K562 (cell line): ENCODE measurements around the gene HOXD13. TPM values are rescaled to one million over a fixed set of nuclear protein-coding genes. Genes with fewer than 3 reads are reported as not detected.

Experiments
- ATAC-seq: fragments of 200-7000 bp; cut with Tn5 transposase; 3 replicates; pipeline ENCODE4 v1.9.1; 2020; ENCODE audit warnings: moderate library complexity
- BruUV-seq: library from RNA; stranded (reverse); fragments of 400-500 nt; replicated peaks from 2 replicates; lab custom pipeline; 2021; lab: Mats Ljungman, UMichigan
- CTCF ChIA-PET: fragments of 300-600 bp; formaldehyde crosslinking; extraction: SDS; loops from one replicate; lab custom pipeline; 2021; ENCODE audit warnings: low intra/inter-chr PET ratio; lab: Yijun Ruan, JAX
- POLR2A ChIA-PET: fragments of 300-600, 350-650 bp; sonication (Branson Sonifier 250); formaldehyde crosslinking; extraction: SDS; loops from one replicate; lab custom pipeline; 2021; ENCODE audit warnings: antibody characterized with exemption, inconsistent platforms; lab: Yijun Ruan, JAX
- DNase-seq, 4 experiments: peaks; one replicate each; pipeline versions ENCODE4 v3.0.0 to v3.0.0-alpha.2; 2011 to 2018; ENCODE audit warnings: low spot score in 3 of 4, mixed read lengths in 3 of 4; ENCODE audit errors: extremely low read depth in 1 of 4
- FAIRE-seq: peaks from 2 replicates; lab custom pipeline; 2011; peaks lifted over from hg19 to GRCh38; lab: Jason Lieb, UNC
- H2AFZ ChIP-seq: 2 replicates; pipeline ENCODE4 v1.6.0; 2011; ENCODE audit warnings: low read depth, low read length, control low read depth, inconsistent platforms
- H3K27ac ChIP-seq: fragments of 200-600 bp; 3 replicates; pipeline ENCODE4 v1.8.0; 2011; ENCODE audit warnings: low read depth, mild to moderate bottlenecking, control low read depth, inconsistent platforms, low read length, moderate library complexity, mixed read lengths; ENCODE audit errors: extremely low read depth
- H3K27me3 ChIP-seq, 2 experiments: fragments of 300-600 bp in 1 of 2; 2 replicates in 1 of 2; 3 replicates in 1 of 2; pipeline versions ENCODE4 v1.6.0 to v1.8.0; 2011; ENCODE audit warnings: inconsistent platforms in 2 of 2, low read length in 2 of 2, mild to moderate bottlenecking in 1 of 2, mixed read lengths in 1 of 2, moderate library complexity in 1 of 2; ENCODE audit not compliant: control insufficient read depth in 2 of 2, insufficient read depth in 2 of 2
- H3K36me3 ChIP-seq: fragments of 300-600 bp; 3 replicates; pipeline ENCODE4 v1.8.0; 2011; ENCODE audit warnings: mild to moderate bottlenecking, low read length, inconsistent platforms; ENCODE audit not compliant: control insufficient read depth, insufficient read depth
- H3K4me1 ChIP-seq, 2 experiments: fragments of 200-600 bp in 1 of 2; replicated peaks in 1 of 2; 2 replicates in 1 of 2; 3 replicates in 1 of 2; pipeline versions ENCODE4 v1.5.1 to v1.8.0; 2011; ENCODE audit warnings: inconsistent platforms in 2 of 2, low read length in 2 of 2, mild to moderate bottlenecking in 1 of 2, mixed read lengths in 1 of 2, moderate library complexity in 1 of 2; ENCODE audit not compliant: control insufficient read depth in 2 of 2, insufficient read depth in 2 of 2
- H3K4me2 ChIP-seq: 2 replicates; pipeline ENCODE4 v1.6.1; 2011; ENCODE audit warnings: low read length, control low read depth, inconsistent platforms, mixed read lengths; ENCODE audit not compliant: insufficient read depth
- H3K4me3 ChIP-seq: fragments of 200-600 bp; sonication (generic), shearing (Covaris generic); 2 replicates; pipeline ENCODE4 v1.5.1; 2016; ENCODE audit warnings: control low read depth, inconsistent platforms
- H3K79me2 ChIP-seq: fragments of 200-600 bp; 3 replicates; pipeline ENCODE4 v1.8.0; 2011; ENCODE audit warnings: low read length, inconsistent platforms; ENCODE audit not compliant: control insufficient read depth, insufficient read depth
- H3K9ac ChIP-seq, 2 experiments: 2 replicates each; pipeline versions ENCODE4 v1.6.0 to v1.6.1; 2011; ENCODE audit warnings: low read depth in 2 of 2, low read length in 2 of 2, control low read depth in 1 of 2, inconsistent platforms in 1 of 2, mild to moderate bottlenecking in 1 of 2, mixed read lengths in 1 of 2; ENCODE audit not compliant: insufficient read depth in 1 of 2
- H3K9me1 ChIP-seq: one replicate; pipeline ENCODE4 v1.6.0; 2011; ENCODE audit warnings: inconsistent platforms, mild to moderate bottlenecking, low read length, moderate library complexity; ENCODE audit not compliant: control insufficient read depth, insufficient read depth
- H3K9me3 ChIP-seq: replicated peaks from 2 replicates; pipeline ENCODE4 v1.5.1; 2011; ENCODE audit warnings: low read depth, low read length, inconsistent platforms; ENCODE audit not compliant: control insufficient read depth, insufficient read depth
- H4K20me1 ChIP-seq: replicated peaks from 2 replicates; pipeline ENCODE4 v1.6.1; 2011; ENCODE audit warnings: low read length, inconsistent platforms, mixed read lengths; ENCODE audit not compliant: control insufficient read depth, insufficient read depth
- EGR1 ChIP-seq: fragments of 450-650 bp; conservative IDR thresholded peaks from 2 replicates; pipeline ENCODE4 v1.6.1; 2017; ENCODE audit warnings: mild to moderate bottlenecking
- ZNF316 ChIP-seq: fragments of 450-650 bp; IDR thresholded peaks from 2 replicates; pipeline ENCODE4 v1.6.1; 2016
- ZNF75A ChIP-seq: fragments of 450-650 bp; formaldehyde crosslinking; IDR thresholded peaks from 2 replicates; pipeline ENCODE4 v1.4.0; 2020; ENCODE audit warnings: mild to moderate bottlenecking
- WGBS: fragments of 100-300 bp; shearing (Covaris generic); methylation state at CpG from one replicate; pipeline ENCODE4 v1.1.6; 2016; ENCODE audit warnings: low coverage, mixed read lengths; ENCODE audit not compliant: insufficient coverage; ENCODE audit errors: missing lambda C conversion rate; 5-methylcytosine and 5-hydroxymethylcytosine counted together
- in situ Hi-C: fragments of 300-500 bp; cut with MboI; formaldehyde crosslinking; loops from 4 replicates; pipeline ENCODE4 v1.15.0; 2018; ENCODE audit warnings: inconsistent platforms, mixed read lengths
- intact Hi-C: fragments of 100-400 bp; cut with micrococcal nuclease; formaldehyde crosslinking; loops from 2 replicates; pipeline ENCODE4 v1.14.2; 2022
- polyA plus RNA-seq, 8 experiments: library from polyadenylated mRNA; depleted of rRNA in 4 of 8; stranded (reverse) in 5 of 8; unstranded in 3 of 8; fragments of >200 nt; fragmentation: Nextera tagmentation in 2 of 8; fragmentation: Illumina TruSeq in 1 of 8; extraction: Ambion mirVana in 2 of 8; extraction: Trizol in 1 of 8; gene quantifications; 2 replicates each; pipeline versions ENCODE4 v1.2.1 to v1.2.3, GENCODE V29; 2011 to 2014; ENCODE audit warnings: inconsistent platforms in 1 of 8, missing spikeins in 1 of 8
- total RNA-seq, 7 experiments: library from RNA; depleted of rRNA in 6 of 7; stranded (reverse); fragments of >200 nt in 6 of 7; fragmentation: Illumina TruSeq in 2 of 7; extraction: Trizol in 2 of 7; gene quantifications; 2 replicates each; pipeline versions ENCODE4 v1.2.1 to v1.2.3, GENCODE V29; 2011 to 2021; ENCODE audit warnings: low replicate concordance in 1 of 7

Gene HOXD13
- total and polyA plus RNA-seq, 9 of the 15 experiments (the other 6 are each of a cell fraction or from before 2014, with no cell fraction given): 0.03 to 0.04 TPM; not detected in 7

DNA sequence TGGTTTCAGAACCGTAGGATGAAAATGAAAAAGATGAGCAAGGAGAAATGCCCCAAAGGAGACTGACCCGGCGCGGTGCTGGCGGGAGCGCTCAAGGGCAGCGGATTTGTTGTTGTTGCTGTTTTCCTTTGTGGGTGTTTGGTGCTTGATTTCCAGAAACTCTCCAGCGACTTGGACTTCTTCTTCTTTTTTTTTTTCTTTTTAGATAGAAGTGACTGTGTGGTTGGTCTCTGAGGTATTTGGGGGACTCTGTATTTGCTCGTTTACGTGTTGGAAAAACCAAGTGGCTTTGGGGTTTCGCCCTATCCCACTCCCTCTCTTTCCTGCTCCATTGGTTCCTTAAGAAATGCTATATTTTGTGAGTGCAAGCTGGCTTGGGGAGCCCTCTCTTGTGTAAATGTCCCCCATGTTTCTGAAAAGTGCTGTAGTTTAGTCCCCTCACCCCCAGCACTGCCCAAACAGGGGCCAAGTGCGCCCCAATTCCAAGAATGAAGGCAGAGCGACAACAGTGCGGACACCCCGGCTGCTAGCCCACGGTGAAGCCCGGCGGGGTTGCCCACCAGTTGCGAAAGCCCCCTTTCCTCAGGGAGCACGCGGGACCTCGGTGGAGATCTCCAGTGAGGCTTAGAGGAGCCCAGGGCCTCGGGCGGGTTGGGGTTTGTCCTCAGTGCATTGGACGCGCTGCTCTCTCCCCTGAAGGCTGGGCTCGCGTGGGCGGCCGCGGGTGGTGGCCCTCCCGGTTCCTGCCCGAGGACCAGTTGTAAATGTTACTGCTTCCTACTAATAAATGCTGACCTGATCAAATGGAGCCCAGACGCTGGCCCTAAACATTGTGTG, 31.8 kb downstream of the HOXD13 start:
- BruUV-seq: no TSS peak
- H3K9me3 ChIP-seq: no peaks in the 10 kb centered on the region
- intact Hi-C loops (no loop called here), in situ Hi-C loops (no loop called here)
- H3K4me2 ChIP-seq: no peak overlapping the region
- H3K9me1 ChIP-seq: no peaks in the 10 kb centered on the region
- no peak overlapping the region for H3K4me3 ChIP-seq
- DNase-seq (no peak), FAIRE-seq (no peak), ATAC-seq (no peak)
- 0 out of 2 replicates have a peak, but pooled peaks cover 6% of the 10 kb centered on the region for H4K20me1 ChIP-seq
- 1% methylated on average over 34 of the region's 34 CpGs for WGBS
- H3K27ac ChIP-seq: no peak overlapping the region
- TF ChIP-seq EGR1: 0 out of 2 replicates have a peak, but pooled peaks have one; percentile 23
- 0 out of 2 replicates have a peak, but pooled peaks have one; percentile 16 for TF ChIP-seq ZNF316
- no peak for TF ChIP-seq ZNF75A (CRISPR knock-in tag)
- no peak overlapping the region for H2AFZ ChIP-seq
- no peaks in the 10 kb centered on the region for H3K79me2 ChIP-seq
- ChIA-PET CTCF (interaction anchor here (1.1 kb wide), 1 partner anchor 1023 kb away, joined by 3 read pairs; no protein-coding TSS in a partner anchor), POLR2A (interaction anchor here (0.6 kb wide), 1 partner anchor 1471 kb away, joined by 3 read pairs; no protein-coding TSS in a partner anchor)
- peaks cover 76 to 78% of the 10 kb centered on the region in 2 experiments for H3K27me3 ChIP-seq
- peaks cover 0 to 26% of the 10 kb centered on the region in 2 experiments; a peak in 2 of 5 replicates for H3K4me1 ChIP-seq
- H3K9ac ChIP-seq: no peak overlapping the region
- H3K36me3 ChIP-seq: no peaks in the 10 kb centered on the region
